Right atrium auricular region (tissue), 2 donors: ENCODE results near the gene RSU1. TPM values are rescaled to one million over a fixed set of nuclear protein-coding genes. Genes with fewer than 3 reads are reported as not detected.

Experiments
- DNase-seq: peaks from one replicate; pipeline ENCODE4 v3.0.0-alpha.2; 2019; ENCODE audit warnings: low spot score
- H3K27ac ChIP-seq, 2 donors: fragments of 200-600 bp; sonication (generic); 1 replicate in 1 of 2; 2 replicates in 1 of 2; pipeline ENCODE4 v1.5.1; 2016 to 2019
- H3K27me3 ChIP-seq, 2 donors: fragments of 200-600 bp; sonication (generic); one replicate each; pipeline versions ENCODE4 v1.5.1 to v1.6.0; 2017 to 2019
- H3K36me3 ChIP-seq: fragments of 200-600 bp; sonication (generic); one replicate; pipeline ENCODE4 v1.5.1; 2016
- H3K4me1 ChIP-seq, 2 donors: fragments of 200-600 bp; sonication (generic); one replicate each; pipeline versions ENCODE4 v1.5.1 to v1.6.0; 2017 to 2019
- H3K4me3 ChIP-seq, 2 donors: fragments of 200-600 bp; sonication (generic); 1 replicate in 1 of 2; 2 replicates in 1 of 2; pipeline ENCODE4 v1.5.1; 2017 to 2019; ENCODE audit warnings: mild to moderate bottlenecking in 1 of 2, moderate library complexity in 1 of 2
- H3K9me3 ChIP-seq, 2 donors: fragments of 200-600 bp; sonication (generic); one replicate each; pipeline ENCODE4 v1.5.1; 2019
- CTCF ChIP-seq, 2 donors: fragments of 200-600 bp; sonication (generic); IDR thresholded peaks; one replicate each; pipeline ENCODE4 v1.5.1; 2019; ENCODE audit warnings: antibody characterized with exemption in 2 of 2
- total RNA-seq, 2 donors: library from RNA; depleted of rRNA; stranded (reverse); fragments of >200 nt; gene quantifications; one replicate each; pipeline ENCODE4 v1.1.0, GENCODE V29; 2016

RSU1 gene
- total RNA-seq, 2 donors from 2014 or later, result 40.3 to 45.4 TPM

- Histone ChIP-seq H3K27me3 (no peaks in the 10 kb centered on the region), H3K4me3 (no peak overlapping the region), H3K27ac (no peak overlapping the region), H3K4me1 (no peaks in the 10 kb centered on the region), H3K36me3 (no peaks in the 10 kb centered on the region), H3K9me3 (peaks cover 0 to 4% of the 10 kb centered on the region in 2 donors)
- DNase-seq, result no peak
- TF ChIP-seq CTCF (IDR thresholded peaks at IDR 0.05), result no peak
Measured at GRCh38 chr10:16612115-16612980, 204.9 kb downstream of the RSU1 start.

- H3K27ac ChIP-seq, result no peak overlapping the region
- H3K9me3 ChIP-seq, result peaks cover 0 to 4% of the 10 kb centered on the region in 2 donors
- H3K4me3 ChIP-seq, result no peak overlapping the region
- no peaks in the 10 kb centered on the region for H3K4me1 ChIP-seq
- H3K27me3 ChIP-seq, result no peaks in the 10 kb centered on the region
- TF ChIP-seq CTCF (IDR thresholded peaks at IDR 0.05), result no peak
- DNase-seq, result no peak
- H3K36me3 ChIP-seq, result no peaks in the 10 kb centered on the region
Measured at GRCh38 chr10:16611037-16611436, 206.2 kb downstream of the RSU1 start.

- Histone ChIP-seq H3K36me3 (no peaks in the 10 kb centered on the region), H3K4me1 (no peaks in the 10 kb centered on the region), H3K27ac (no peak overlapping the region), H3K9me3 (no peaks in the 10 kb centered on the region), H3K27me3 (no peaks in the 10 kb centered on the region), H3K4me3 (no peak overlapping the region)
- no peak for DNase-seq
- TF ChIP-seq CTCF (IDR thresholded peaks at IDR 0.05), result no peak
Measured at GRCh38 chr10:16609211-16609610, 208.0 kb downstream of the RSU1 start.

GRCh38 chr10:16606923-16607322 lies 210.3 kb downstream of the RSU1 start:
- TF ChIP-seq CTCF (IDR thresholded peaks at IDR 0.05), result no peak
- no peaks in the 10 kb centered on the region for H3K4me1 ChIP-seq
- H3K4me3 ChIP-seq, result no peak overlapping the region
- no peaks in the 10 kb centered on the region for H3K36me3 ChIP-seq
- H3K27ac ChIP-seq, result no peak overlapping the region
- DNase-seq, result no peak
- no peaks in the 10 kb centered on the region for H3K9me3 ChIP-seq
- no peaks in the 10 kb centered on the region for H3K27me3 ChIP-seq

- Histone ChIP-seq H3K4me3 (no peak overlapping the region), H3K4me1 (no peaks in the 10 kb centered on the region), H3K36me3 (no peaks in the 10 kb centered on the region), H3K27me3 (no peaks in the 10 kb centered on the region), H3K27ac (no peak overlapping the region), H3K9me3 (no peaks in the 10 kb centered on the region)
- no peak for TF ChIP-seq CTCF (IDR thresholded peaks at IDR 0.05)
- no peak for DNase-seq
Measured at GRCh38 chr10:16606421-16606820, 210.8 kb downstream of the RSU1 start.

GRCh38 chr10:16603308-16603707 lies 213.9 kb downstream of the RSU1 start:
- TF ChIP-seq CTCF (IDR thresholded peaks at IDR 0.05), result no peak
- Histone ChIP-seq H3K4me3 (no peak overlapping the region), H3K4me1 (no peaks in the 10 kb centered on the region)

More at GRCh38 chr10:16603308-16603707, 213.9 kb downstream of the RSU1 start:
- Histone ChIP-seq H3K36me3 (no peaks in the 10 kb centered on the region), H3K27ac (no peak overlapping the region), H3K27me3 (no peaks in the 10 kb centered on the region), H3K9me3 (no peaks in the 10 kb centered on the region)
- DNase-seq, result no peak
